ENCODE data around the gene RLF.

DNA sequence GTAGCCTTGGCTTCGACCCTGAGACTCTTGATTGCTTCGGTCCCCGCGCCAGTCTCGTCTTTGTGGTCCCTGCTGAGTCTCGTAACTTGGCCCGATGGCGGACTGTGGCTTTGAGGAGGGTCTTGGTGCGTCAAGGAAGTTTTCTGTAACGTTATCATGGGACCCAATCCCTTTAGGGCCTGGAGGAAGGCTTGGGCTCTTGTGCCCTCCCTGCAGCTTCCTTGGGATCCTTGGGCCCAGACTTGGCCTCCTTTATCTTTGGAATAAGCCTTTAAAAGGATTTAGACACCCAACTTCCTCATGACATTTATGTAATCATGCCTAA lies 97.2 kb downstream of the RLF start:
- TF ChIP-seq, protein P1, sequence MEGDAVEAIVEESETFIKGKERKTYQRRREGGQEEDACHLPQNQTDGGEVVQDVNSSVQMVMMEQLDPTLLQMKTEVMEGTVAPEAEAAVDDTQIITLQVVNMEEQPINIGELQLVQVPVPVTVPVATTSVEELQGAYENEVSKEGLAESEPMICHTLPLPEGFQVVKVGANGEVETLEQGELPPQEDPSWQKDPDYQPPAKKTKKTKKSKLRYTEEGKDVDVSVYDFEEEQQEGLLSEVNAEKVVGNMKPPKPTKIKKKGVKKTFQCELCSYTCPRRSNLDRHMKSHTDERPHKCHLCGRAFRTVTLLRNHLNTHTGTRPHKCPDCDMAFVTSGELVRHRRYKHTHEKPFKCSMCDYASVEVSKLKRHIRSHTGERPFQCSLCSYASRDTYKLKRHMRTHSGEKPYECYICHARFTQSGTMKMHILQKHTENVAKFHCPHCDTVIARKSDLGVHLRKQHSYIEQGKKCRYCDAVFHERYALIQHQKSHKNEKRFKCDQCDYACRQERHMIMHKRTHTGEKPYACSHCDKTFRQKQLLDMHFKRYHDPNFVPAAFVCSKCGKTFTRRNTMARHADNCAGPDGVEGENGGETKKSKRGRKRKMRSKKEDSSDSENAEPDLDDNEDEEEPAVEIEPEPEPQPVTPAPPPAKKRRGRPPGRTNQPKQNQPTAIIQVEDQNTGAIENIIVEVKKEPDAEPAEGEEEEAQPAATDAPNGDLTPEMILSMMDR (conservative IDR thresholded peaks at IDR 0.05), result no peak
- no peak for TF ChIP-seq ZFX (IDR thresholded peaks at IDR 0.05)

All from C4-2B (cell line).